NCI-H2171 treated with DMSO at 0.1 percent for 48 hours (cell line): ENCODE results near the gene PGP.
A peak's percentile ranks its signal among the peaks of the same experiment; 100 is the strongest.

Experiments
- DNase-seq: peaks from one replicate; lab custom pipeline; 2025; lab: John Stamatoyannopoulos, UW

Gene PGP

GRCh38 chr16:2199095-2199494 is 15.5 kb downstream of the PGP start:
- no peak for DNase-seq

GRCh38 chr16:2198283-2198682 is 16.4 kb downstream of the PGP start:
- no peak for DNase-seq

GRCh38 chr16:2197765-2198164 is 16.9 kb downstream of the PGP start:
- no peak for DNase-seq

- DNase-seq, result no peak
Measured at GRCh38 chr16:2196981-2197511, 17.6 kb downstream of the PGP start.

- peak; percentile 21 for DNase-seq
Measured at GRCh38 chr16:2196162-2196980, 18.3 kb downstream of the PGP start, which contains the start of gene CASKIN1. CASKIN1 (minus strand) TSS chr16:2196605; CDS start chr16:2196432, 173 bp downstream.

- DNase-seq, result peak; percentile 28
Measured at GRCh38 chr16:2195322-2196161, 19.1 kb downstream of the PGP start.

GRCh38 chr16:2194852-2195321 is 19.8 kb downstream of the PGP start:
- peak; percentile 74 for DNase-seq

- no peak for DNase-seq
Measured at GRCh38 chr16:2194166-2194834, 20.3 kb downstream of the PGP start.

GRCh38 chr16:2191446-2191706 is 23.3 kb downstream of the PGP start:
- DNase-seq, result no peak

GRCh38 chr16:2190659-2191445 is 23.8 kb downstream of the PGP start:
- peak; percentile 78 for DNase-seq

GRCh38 chr16:2190002-2190658 is 24.5 kb downstream of the PGP start:
- DNase-seq, result peak; percentile 28

GRCh38 chr16:2189252-2189893 is 25.3 kb downstream of the PGP start:
- no peak for DNase-seq

GRCh38 chr16:2188395-2188794 is 26.2 kb downstream of the PGP start:
- DNase-seq, result no peak

GRCh38 chr16:2187212-2187611 is 27.4 kb downstream of the PGP start:
- no peak for DNase-seq

GRCh38 chr16:2186505-2186904 is 28.1 kb downstream of the PGP start:
- DNase-seq, result no peak

- DNase-seq, result no peak
Measured at GRCh38 chr16:2186064-2186463, 28.6 kb downstream of the PGP start.

- DNase-seq, result no peak
Measured at GRCh38 chr16:2184962-2185361, 29.7 kb downstream of the PGP start.

- DNase-seq, result no peak
Measured at GRCh38 chr16:2184346-2184745, 30.3 kb downstream of the PGP start.

GRCh38 chr16:2183671-2184070 is 31.0 kb downstream of the PGP start:
- no peak for DNase-seq

- no peak for DNase-seq
Measured at GRCh38 chr16:2181952-2182351, 32.7 kb downstream of the PGP start.
